RCC 7860 (cell line): Measurements from ENCODE around the gene CAPN7.

Source experiments
- DNase-seq: peaks from one replicate; pipeline ENCODE4 v3.0.0-alpha.2; 2015; ENCODE audit warnings: low spot score
- FAIRE-seq: peaks from 2 replicates; lab custom pipeline; 2012; peaks lifted over from hg19 to GRCh38; lab: Jason Lieb, UNC

The CAPN7 gene

GRCh38 chr3:15198686-15199085 is 7.4 kb upstream of the CAPN7 start:
- FAIRE-seq (no peak), DNase-seq (no peak)

- no peak for FAIRE-seq
- no peak for DNase-seq
Observed at GRCh38 chr3:15199493-15200105, 6.4 kb upstream of the CAPN7 start.

- peak; percentile 59 for DNase-seq
- FAIRE-seq, result no peak
Observed at GRCh38 chr3:15204005-15204404, 2.0 kb upstream of the CAPN7 start.

GRCh38 chr3:15205482-15205933 is 538 bp upstream of the CAPN7 start:
- FAIRE-seq, result no peak
- DNase-seq, result no peak

- peak; percentile 5 for DNase-seq
- FAIRE-seq, result no peak
Observed at GRCh38 chr3:15206662-15207576, 873 bp downstream of the CAPN7 start.

- DNase-seq, result no peak
- FAIRE-seq, result no peak
Observed at GRCh38 chr3:15207836-15208504, 1.9 kb downstream of the CAPN7 start.

- DNase-seq (no peak), FAIRE-seq (no peak)
Observed at GRCh38 chr3:15211937-15212336, 5.9 kb downstream of the CAPN7 start.

- FAIRE-seq, result no peak
- no peak for DNase-seq
Observed at GRCh38 chr3:15214758-15215157, 8.7 kb downstream of the CAPN7 start.

GRCh38 chr3:15215996-15216395 is 9.9 kb downstream of the CAPN7 start:
- FAIRE-seq (no peak), DNase-seq (no peak)

- DNase-seq, result no peak
- FAIRE-seq, result no peak
Observed at GRCh38 chr3:15216501-15216900, 10.5 kb downstream of the CAPN7 start.

GRCh38 chr3:15217011-15217671 is 11.1 kb downstream of the CAPN7 start:
- no peak for DNase-seq
- FAIRE-seq, result no peak

- no peak for DNase-seq
- no peak for FAIRE-seq
Observed at GRCh38 chr3:15217841-15218267, 11.8 kb downstream of the CAPN7 start.

GRCh38 chr3:15218689-15219088 is 12.6 kb downstream of the CAPN7 start:
- DNase-seq (no peak), FAIRE-seq (no peak)

GRCh38 chr3:15220056-15220455 is 14.0 kb downstream of the CAPN7 start:
- DNase-seq (no peak), FAIRE-seq (no peak)

- FAIRE-seq (no peak), DNase-seq (no peak)
Observed at GRCh38 chr3:15220661-15221060, 14.6 kb downstream of the CAPN7 start.

GRCh38 chr3:15221574-15222217 is 15.7 kb downstream of the CAPN7 start:
- no peak for FAIRE-seq
- DNase-seq, result no peak

GRCh38 chr3:15223685-15224572 is 17.9 kb downstream of the CAPN7 start:
- DNase-seq (no peak), FAIRE-seq (no peak)

- DNase-seq (no peak), FAIRE-seq (no peak)
Observed at GRCh38 chr3:15228147-15228546, 22.1 kb downstream of the CAPN7 start.

- no peak for FAIRE-seq
- DNase-seq, result no peak
Observed at GRCh38 chr3:15229262-15229661, 23.2 kb downstream of the CAPN7 start.

GRCh38 chr3:15241341-15241740 is 35.3 kb downstream of the CAPN7 start:
- no peak for FAIRE-seq
- no peak for DNase-seq
